EH (cell line): ENCODE results near the gene ERCC2.
"Not testable (repeated sequence)": the region's sequence is repeated elsewhere in the genome, so short reads cannot be mapped to it uniquely, and the experiment has no call there.

ENCODE experiments used
- DNase-seq: peaks from one replicate; pipeline ENCODE4 v3.0.0-alpha.2; 2015; ENCODE audit warnings: low read depth

Gene ERCC2

DNA sequence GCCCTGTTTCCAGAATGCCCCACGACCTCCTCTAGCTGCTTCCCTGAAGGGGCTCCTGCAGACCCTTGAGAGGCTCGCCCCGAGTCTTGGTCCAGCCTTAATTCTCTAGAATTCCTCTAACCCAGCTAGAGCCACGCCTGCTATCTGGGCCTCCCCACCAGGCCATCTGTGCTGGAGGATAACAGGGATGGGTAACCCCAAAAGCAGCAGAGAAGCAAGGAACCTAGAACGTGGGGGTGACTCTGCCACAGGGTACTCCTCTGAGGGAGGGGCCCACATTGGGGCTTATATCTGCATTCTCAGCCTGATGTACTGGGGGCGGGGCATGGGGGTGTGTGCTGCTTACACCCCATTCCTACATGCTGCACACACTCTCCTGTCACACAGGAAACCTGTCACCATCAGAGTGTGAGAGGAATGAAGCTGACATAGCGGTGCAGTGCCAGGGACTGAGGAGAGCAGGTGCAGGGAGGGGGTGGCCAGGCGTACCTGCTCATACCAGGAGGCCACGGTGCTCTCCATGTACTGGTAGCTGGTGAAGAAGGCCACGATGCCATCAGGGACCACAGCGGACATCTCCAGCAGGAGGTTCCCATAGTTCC lies 16.0 kb downstream of the ERCC2 start:
- DNase-seq, result no peak

DNA sequence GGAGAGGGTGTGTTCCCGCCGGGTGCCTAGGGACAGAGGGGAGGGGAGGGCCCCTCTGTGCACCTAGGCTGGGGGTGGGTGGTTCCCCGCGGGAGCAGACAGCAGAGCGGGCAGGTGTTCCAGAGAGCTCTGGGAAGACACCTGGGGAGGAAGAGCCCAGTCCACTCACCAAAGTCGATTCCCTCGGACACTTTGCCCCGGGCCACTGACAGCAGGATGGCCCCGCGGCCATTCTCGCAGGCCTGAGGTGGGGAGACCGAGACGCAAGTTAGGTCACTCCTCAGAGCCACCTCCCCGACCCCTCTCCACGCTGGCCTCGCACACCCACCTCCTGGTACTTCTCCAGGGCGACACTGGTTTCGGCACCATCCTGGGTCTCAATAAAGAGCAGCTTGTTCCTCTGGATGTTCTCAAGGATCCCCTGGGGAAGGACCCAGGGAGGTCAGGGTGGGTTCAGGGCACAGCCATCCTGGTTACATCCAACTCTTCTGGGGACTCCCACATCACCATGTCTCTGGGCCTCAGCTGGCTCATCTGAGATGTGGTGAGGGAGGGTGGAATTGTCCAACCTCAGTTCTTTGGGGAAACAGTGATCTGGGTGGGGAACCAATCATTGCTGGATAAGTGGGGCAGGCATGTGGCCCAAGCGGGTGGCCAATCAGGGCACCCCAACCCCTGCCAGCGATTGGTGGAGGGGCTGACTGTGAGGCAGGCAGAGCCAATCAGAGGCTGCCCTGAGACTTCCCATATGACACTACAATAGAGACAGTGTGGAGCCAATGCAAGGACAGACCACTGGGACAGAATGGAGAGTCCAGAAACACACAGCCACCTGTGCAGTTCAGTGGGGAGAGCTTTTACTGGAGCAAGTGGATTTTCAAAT lies 17.2 kb downstream of the ERCC2 start:
- no peak for DNase-seq

DNA sequence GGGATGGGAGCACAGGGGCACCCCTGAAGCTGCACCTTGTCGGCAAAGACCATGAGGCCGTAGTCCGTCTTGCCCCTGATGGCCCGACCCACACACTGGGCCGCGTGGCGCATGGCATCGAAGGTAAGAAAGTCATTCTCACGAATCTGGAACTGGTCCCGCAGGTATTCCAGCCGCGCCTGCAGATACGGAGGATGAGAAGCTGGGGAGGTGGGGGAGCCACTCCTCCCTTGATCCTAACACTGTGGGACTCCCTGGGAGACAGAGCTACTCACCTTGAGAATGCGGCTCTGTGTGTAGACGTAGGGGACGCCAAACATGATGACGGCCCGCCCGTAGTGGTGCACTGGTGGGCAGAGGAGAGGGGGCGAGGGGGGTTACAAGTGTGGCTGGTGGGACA lies 17.9 kb downstream of the ERCC2 start:
- no peak for DNase-seq

DNA sequence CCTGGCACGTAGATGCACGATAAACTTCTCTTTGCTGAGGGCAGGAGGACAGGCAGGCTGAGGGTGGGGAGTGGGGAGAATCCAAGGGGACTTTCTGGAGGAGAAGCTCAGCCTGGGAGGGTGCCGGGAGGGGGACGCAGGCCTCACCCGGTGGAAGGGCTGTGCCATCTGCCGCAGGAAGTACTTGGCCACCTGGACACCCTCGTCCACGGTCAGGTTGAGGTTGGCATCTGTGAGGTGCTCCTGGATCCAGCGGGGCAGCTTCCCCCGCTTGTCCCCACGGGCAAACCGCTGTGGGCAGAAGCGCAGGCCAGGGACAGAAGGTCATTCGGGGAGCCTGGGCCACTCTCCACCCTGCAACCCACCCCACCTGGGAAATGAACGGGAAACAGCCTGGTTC lies 18.3 kb downstream of the ERCC2 start:
- DNase-seq, result no peak

DNA sequence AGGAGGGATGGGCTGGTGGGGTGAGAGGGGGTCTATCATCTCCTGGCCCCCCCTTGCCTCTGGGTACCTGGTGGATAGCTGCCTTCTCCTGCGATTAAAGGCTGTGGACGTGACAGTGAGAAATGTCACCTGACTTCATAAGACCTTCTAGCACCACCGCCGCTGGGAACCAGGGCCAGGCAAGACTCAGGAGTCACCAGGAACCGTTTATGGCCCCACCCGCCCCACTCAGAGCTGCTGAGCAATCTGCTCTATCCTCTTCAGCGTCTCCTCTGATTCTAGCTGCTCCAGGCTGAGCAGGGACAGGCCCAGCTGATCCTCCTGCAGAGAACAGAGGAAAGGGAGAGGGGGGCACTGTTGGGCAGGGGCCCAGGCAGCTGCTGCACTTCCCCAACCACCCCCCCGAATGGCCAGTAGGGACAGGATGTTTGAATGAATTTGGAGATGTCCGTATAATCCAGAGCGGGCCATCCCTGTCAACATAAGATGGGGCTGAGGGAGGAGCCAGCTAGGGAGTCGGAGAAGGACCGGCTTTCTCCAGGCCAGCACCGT lies 18.9 kb downstream of the ERCC2 start:
- no peak for DNase-seq

DNA sequence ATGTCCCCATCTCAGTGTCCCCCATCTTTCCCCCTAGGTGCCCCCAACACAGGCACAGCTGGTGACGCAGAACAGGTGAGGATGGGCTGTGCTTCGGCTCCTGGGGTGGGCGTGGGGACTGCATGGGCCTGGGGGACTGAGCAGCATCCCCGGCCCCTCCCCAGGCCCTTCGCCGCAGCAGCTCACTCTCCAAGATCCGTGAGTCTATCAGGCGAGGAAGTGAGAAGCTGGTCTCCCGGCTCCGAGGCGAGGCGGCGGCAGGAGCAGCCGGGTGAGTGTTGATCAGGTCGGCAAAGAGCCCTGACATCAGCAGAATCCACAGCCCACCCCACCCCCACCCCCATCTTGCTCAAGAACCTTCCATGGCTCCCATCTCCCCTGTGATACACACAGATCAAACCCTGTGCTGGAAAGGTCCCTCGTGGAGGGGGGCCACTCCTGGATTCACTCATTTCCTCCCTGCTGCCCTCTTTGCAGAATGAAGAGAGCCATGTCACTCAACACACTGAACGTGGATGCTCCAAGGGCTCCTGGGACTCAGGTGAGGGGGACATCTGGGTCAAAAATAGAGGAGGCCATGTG lies 19.8 kb downstream of the ERCC2 start:
- DNase-seq, result no peak

DNA sequence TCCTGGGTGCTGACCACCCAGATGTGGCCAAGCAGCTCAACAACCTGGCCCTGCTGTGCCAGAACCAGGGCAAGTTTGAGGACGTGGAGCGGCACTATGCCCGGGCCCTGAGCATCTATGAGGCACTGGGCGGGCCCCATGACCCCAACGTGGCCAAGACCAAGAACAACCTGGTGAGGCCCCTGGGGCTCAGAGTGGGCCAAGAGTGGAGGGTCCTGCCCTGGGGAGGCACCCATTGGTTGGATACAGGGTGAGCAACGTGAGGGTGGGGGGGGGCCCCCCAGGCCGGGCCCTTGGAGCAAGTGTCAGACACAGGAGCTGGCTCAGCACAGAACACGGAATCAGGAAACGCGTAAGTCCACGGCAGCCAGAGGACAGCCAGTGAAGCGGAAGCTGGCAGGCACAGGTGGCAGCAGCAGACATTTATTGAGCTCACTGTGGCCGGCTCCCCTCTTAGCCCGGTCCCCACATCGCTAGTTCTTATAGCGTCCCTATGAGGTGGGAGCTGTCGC lies 20.9 kb downstream of the ERCC2 start:
- no peak for DNase-seq

DNA sequence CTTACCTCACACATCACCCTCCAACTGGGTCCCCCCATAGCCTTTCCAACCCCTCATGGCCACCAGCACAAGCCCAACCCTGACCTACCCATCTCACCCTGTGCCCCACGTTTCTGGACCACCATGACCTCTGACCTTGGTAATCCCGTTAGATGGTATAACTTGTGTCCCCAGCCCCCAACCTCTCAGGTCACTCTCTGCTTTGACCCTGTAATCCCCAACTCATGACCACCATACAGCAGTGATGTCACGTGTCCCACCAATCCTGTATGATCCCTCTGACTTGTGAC lies 21.3 kb downstream of the ERCC2 start:
- DNase-seq, result no peak

DNA sequence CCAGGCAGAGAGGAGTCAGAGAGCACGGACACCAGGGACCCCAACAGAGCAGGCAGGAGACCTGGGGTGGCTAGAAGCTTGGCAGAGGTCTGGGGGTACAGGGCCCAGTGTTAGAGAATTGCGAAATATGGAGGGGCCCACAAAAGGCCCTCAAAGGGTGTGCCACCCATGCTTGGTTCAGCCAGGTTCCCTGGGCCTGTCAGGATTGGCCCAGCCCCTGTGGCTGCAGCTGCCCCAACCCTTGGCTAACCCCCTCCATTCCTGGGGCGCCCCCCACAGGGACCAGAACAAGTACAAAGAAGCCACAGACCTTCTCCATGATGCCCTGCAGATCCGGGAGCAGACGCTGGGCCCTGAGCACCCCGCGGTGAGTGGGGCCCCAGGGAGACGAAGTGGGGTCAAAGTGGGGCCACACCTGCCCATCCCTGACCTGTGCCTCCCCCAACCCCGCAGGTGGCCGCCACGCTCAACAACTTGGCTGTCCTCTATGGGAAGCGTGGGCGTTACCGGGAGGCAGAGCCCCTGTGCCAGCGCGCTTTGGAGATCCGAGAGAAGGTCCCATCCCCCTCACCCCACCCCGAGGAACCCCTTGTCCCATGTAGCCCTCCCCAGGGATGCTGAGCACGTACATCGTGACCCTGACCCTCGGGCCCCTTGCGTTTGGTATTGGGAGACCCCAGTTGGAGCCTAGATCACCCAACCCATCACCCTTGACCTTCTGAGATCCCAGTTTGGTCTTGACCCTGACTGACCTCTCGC lies 21.8 kb downstream of the ERCC2 start:
- no peak for DNase-seq

DNA sequence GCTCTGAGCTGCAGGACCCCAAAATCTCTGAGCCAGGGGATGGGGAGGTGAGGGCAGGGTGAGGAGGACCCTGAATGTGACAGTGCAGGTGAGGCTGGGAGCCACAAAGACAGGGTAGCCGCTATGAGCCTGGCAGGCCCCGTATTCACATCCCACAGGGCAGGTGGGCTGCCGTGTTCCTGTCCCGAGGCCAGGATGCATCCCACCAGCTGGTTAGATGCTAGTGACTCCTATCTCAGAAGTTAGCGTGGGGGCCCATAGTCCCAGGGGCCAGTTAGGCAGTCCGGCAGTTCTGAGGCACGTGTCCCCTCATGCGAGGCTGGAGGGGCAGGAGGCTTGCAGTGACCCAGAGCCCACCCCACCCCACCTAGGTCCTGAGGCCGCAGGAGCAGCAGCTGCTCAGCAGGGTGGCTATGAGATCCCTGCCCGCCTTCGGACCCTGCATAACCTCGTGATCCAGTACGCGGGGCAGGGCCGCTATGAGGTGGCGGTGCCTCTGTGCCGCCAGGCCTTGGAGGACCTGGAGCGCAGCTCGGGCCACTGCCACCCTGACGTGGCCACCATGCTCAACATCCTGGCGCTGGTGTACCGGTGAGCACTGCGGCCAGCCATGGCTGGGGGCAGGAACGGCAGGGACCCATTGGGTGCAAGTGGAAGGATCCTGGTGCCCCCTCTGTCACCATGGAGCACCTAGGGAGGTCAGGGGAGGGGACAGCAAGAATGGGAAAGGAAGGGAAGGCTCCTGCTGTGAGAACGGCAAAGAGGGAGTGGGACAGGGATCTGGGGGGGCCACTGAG lies 22.6 kb downstream of the ERCC2 start:
- no peak for DNase-seq

DNA sequence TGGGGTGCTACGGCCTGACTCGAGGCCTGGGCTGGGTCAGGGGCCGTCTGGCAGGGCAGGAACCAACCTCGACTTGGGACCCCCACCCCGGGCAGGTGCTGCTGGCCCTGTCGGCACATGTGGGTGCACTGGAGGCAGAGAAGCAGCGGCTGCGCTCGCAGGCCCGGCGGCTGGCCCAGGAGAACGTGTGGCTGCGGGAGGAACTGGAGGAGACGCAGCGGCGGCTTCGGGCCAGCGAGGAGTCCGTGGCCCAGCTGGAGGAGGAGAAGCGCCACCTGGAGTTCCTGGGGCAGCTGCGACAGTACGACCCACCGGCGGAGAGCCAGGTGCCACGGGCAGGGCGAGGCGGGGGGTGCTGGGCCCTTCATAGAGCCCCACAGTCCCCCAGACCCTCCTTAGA lies 23.9 kb downstream of the ERCC2 start:
- DNase-seq, result no peak

DNA sequence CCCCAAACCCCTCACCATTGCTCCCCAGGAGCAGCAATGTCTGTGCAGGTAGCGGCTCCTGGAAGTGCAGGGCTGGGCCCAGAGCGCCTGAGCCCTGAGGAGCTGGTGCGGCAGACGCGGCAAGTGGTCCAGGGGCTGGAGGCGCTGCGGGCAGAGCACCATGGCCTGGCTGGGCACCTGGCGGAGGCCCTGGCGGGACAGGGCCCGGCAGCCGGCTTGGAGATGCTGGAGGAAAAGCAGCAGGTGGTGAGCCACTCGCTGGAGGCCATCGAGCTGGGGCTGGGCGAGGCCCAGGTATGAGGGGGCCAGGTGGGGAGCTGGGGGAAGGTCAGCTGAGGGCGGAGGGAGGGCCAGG lies 24.9 kb downstream of the ERCC2 start:
- no peak for DNase-seq

DNA sequence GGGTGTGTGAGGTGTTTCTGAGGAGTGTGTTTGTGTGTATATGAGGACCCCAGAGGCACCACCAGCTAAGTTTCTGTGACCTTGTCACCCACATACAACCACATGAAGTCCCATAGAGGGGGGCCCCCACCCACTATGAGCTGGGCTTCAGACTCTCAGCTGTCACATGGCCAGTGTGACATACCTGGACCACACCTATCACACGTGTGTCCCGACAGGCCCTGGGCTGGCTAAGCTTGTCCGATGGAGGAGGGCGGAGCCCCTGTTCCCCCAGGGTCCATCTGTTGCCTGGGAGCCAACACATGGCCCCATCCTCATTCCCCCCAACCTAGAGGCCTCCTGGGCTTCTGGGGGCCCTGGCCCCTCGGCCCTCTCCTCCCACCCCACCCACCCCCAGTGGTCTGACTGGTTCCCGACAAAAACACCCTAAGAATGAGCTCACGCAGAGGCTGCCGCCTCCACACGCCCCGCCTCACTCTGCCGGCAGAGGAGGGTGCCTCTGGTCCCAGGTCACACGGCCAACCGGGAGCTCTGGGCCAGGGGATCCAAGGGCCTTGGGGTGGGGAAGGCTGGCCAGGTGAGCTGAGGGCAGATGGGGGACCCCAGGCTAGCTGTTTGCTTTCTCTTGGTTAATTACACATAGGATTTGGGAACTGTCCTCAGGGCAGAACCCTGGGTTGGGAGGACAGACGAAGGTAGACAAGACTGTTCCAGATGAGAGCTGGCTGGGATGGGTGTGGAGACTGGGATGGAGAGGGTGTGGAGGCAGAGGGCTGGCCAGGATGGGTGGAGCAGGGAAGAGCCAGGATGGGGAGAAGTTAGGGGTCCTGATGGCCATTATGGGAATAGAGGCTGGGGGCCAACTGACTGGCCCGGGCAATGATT lies 25.5 kb downstream of the ERCC2 start:
- no peak for DNase-seq

DNA sequence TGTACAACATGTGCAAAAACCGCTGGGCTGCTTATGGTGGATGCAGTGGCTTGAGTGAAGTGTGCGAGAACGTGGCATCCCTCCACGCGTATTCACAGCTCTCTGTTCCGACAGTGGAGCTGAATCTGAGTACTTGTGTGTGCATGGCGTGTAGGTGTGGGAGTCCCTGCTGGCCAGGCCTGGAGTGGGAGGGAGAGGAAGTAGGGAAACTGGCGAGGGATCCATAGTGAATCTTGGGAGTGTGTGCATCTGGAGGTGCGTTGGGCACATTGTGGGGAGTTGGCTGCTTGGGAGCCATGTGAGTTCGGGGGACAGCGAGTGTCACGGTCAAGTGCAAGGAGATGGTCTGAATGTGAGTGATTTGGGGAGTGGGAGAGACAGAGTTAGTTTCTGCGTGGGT lies 27.5 kb downstream of the ERCC2 start:
- no peak for DNase-seq

DNA sequence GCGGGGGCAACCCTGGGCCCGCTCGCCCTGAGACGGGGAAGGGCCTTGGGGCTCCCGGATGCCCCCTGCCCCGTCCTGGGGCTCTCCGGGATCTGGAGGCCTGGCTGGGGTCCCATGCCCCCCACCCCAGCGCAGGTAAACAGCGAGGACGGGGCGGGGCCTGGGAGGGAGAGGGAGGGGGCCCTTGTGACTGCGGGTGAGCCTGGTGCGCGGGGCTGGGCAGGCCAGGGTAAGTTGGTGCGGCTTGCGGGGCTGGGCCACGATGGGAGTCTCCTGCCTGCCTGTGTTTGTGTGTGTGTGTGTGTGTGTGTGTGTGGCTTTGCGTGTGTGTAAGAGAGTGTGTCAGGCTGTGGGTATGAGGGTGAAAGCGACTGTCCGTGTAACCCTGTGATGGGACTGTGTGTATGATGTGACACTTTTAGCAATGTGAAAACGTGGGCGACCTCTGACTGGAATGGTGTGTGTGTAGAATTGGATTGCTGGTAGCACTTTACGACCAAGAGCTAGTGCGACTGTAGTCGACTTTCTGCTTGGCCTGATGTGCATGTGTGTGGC lies 29.4 kb downstream of the ERCC2 start:
- no peak for DNase-seq

DNA sequence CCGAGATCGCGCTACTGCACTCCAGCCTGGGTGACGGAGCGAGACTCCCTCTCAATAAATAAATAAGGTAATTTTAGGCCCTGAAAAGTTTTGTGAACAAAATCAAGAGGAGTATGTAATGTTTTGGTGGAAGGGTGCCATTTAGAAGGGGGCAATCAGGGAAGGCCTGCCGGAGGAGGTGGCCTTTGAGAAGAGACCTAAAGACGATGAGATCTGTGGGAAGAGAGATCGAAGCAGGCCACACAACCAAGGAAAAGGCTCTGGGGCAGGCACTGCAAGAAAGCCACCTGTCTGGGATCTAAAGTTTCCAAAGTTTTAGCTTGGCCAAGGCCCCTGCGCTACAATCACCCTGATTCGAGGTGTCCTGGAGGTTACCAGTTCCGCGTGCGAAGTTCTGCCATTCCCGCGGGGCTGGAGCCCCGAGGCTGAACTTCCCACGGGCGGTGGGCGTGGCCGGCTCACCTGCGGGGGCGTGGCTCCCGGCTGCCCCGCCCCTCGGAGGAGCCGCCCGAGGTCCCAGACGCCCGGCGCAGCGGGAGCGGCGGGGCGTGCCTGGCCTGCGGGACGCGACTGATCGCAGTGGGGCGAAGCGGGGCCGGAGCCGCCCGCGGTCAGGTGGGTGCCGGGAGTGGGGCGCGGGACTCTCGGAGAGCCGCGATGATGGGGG lies 30.0 kb downstream of the ERCC2 start, which contains the start of gene KLC3:
TSS of gene KLC3 (plus strand) at position 519 of the 667 bp plus-strand sequence. CDS start 4,792 bp downstream, outside the sequence.
- no peak for DNase-seq

DNA sequence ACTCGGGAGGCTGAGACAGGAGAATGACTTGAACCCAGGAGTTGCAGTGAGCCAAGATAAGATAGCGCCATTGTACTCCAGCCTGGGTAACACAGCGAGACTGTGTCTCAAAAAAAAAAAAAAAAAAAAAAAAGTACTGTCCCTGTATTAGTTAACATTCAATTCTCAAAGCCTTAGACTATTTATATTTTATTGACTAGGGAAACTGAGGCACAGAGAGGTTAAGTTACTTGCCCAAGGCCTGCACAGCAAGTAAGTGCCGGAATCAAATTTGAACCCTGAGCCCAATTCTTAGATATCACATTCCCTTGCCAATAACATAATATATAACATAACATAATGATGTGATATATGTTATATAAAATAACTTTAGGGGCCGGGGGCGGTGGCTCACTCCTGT lies 30.7 kb downstream of the ERCC2 start:
- DNase-seq, result no peak

DNA sequence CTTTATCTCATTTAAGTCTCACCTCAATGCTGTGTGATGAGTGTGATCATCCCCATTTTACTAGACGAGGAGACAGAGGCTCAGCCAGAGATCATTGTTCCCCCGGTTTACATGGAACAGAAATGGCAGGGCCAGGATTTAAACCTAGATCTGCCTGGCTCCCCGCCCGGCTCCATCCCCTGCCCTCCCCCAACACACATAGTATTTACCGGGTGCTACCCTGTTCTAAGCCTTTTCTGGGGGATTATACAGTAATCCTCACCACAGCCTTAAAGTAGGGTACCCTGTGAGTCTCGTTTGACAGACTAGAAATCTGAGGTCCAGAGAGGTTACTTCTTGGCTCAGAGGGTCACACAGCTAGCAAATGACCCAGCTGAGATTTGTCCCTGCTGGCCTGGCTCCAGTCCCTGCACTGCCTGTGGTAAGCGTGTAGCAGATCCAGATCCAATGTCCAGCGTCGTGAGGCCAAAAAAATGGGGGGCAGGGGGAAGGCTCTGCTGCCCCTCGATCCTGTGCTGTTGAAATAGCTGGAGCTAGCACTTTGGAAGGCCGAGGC lies 33.6 kb downstream of the ERCC2 start:
- DNase-seq, result no peak

DNA sequence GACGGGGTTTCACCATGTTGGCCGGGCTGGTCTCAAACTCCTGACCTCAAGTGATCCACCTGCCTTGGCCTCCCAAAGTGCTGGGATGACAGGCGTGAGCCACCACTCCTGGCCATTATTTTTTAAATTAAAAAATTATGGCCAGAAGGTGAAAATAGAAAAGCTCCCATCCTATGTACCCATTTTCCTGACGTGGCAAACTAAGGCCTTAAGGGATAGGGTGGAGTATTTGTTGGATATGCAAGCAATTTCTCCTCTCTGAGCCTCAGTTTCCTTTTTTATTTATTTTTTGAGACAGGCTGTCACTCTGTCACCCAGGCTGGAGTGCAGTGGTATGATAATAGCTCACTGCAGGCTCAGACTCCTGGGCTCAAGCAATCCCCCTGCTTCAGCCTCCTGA lies 35.5 kb downstream of the ERCC2 start:
- DNase-seq, result not testable (repeated sequence)
